Measurements from ENCODE around the gene TNPO3. TPM values are rescaled to one million over a fixed set of nuclear protein-coding genes. Genes with fewer than 3 reads are reported as not detected.

The TNPO3 gene
- total RNA-seq, 1 experiment from 2014 or later: 58.5 TPM

DNA sequence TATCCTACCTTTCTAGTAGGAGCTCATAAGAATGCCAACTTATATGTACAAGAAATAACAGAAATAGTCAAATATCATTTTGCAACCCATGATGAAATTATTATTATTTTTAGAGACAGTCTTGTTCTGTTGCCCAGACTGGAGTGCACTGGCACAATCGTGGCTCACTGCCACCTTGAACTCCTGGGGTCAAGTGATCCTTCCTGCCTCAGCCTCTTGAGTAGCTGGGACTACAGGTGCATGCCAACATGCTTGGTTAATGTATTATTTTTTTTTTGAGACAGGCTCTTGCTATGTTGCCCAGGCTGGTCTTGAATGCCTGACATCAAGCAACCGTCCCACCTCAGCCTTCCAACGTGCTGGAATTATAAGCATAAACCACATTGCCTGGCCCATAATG, 44.8 kb downstream of the TNPO3 start:
- CTCF ChIA-PET: no interaction called here
- no peaks in the 10 kb centered on the region for H3K4me1 ChIP-seq (ENCODE audit: control insufficient read depth in 1 of 2, insufficient read depth in 2 of 2, low read length in 2 of 2)
- intact Hi-C loops (cut with micrococcal nuclease): no loop called here
- no peaks in the 10 kb centered on the region for H3K9me3 ChIP-seq (ENCODE audit: control insufficient read depth in 1 of 2, insufficient read depth in 1 of 2, low read depth in 1 of 2, low read length in 2 of 2)
- POLR2A ChIA-PET: no interaction called here
- ATAC-seq (no peak), DNase-seq (ENCODE audit: low read depth, low spot score) (no peak)
- H3K4me2 ChIP-seq (ENCODE audit: low read length): no peak overlapping the region
- no peak overlapping the region for H3K4me3 ChIP-seq (replicated peaks in 1 of 2; ENCODE audit: low read depth in 1 of 2, low read length in 2 of 2)
- no peak overlapping the region for H3K27ac ChIP-seq (ENCODE audit: low read depth, low read length)
- no peak overlapping the region for H3K9ac ChIP-seq (ENCODE audit: low read length)
- BruUV-seq (replicated peaks): no TSS peak
- H3K79me2 ChIP-seq (ENCODE audit: insufficient read depth, low read length): peaks cover 77% of the 10 kb centered on the region
- RAD21 ChIA-PET (ENCODE audit: low non-redundant PET in 1 of 2, low total read pairs in 2 of 2, uncharacterized antibody in 2 of 2, unreplicated experiment in 2 of 2): no interaction called here
- no peak overlapping the region for H2AFZ ChIP-seq (ENCODE audit: low read depth, low read length, poor library complexity, severe bottlenecking)
- no peaks in the 10 kb centered on the region; the same call in 1 of the 2 replicates for H4K20me1 ChIP-seq (ENCODE audit: insufficient read depth)
- no peaks in the 10 kb centered on the region for H3K9me2 ChIP-seq (ENCODE audit: insufficient read depth)
- TF ChIP-seq, protein P1, sequence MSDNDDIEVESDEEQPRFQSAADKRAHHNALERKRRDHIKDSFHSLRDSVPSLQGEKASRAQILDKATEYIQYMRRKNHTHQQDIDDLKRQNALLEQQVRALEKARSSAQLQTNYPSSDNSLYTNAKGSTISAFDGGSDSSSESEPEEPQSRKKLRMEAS (IDR thresholded peaks at IDR 0.05): no peak
- TF ChIP-seq ZFX (IDR thresholded peaks at IDR 0.05): no peak
- TF ChIP-seq, protein P2, sequence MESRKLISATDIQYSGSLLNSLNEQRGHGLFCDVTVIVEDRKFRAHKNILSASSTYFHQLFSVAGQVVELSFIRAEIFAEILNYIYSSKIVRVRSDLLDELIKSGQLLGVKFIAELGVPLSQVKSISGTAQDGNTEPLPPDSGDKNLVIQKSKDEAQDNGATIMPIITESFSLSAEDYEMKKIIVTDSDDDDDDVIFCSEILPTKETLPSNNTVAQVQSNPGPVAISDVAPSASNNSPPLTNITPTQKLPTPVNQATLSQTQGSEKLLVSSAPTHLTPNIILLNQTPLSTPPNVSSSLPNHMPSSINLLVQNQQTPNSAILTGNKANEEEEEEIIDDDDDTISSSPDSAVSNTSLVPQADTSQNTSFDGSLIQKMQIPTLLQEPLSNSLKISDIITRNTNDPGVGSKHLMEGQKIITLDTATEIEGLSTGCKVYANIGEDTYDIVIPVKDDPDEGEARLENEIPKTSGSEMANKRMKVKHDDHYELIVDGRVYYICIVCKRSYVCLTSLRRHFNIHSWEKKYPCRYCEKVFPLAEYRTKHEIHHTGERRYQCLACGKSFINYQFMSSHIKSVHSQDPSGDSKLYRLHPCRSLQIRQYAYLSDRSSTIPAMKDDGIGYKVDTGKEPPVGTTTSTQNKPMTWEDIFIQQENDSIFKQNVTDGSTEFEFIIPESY (IDR thresholded peaks at IDR 0.05; ENCODE audit: extremely low read depth, insufficient replicate concordance, low read length): no peak
- H3K36me3 ChIP-seq (ENCODE audit: control insufficient read depth in 1 of 2, insufficient read depth in 2 of 2, low read length in 2 of 2): peaks cover 6 to 13% of the 10 kb centered on the region in 2 experiments
- no peaks in the 10 kb centered on the region for H3K27me3 ChIP-seq (ENCODE audit: insufficient read depth, low read length)

DNA sequence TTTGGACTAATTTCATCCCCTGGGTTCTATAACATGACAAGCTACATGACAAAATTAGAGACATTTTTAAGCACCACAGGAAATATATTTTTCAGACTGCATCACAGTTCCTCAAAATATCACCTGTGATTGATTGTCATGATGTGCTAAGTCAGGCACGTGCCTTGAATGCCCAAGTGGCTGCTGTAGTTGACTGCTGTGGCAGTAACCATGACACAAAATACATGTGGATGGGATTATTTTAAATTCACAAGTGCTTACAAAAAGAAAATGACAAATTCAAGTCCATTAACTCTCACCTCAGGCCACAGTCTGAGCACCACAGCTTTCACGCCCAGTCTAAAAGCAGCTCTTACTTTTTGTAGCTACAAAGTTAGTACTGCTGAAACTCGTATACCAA, 45.5 kb downstream of the TNPO3 start:
- ChIA-PET POLR2A (no interaction called here), RAD21 (ENCODE audit: low non-redundant PET in 1 of 2, low total read pairs in 2 of 2, uncharacterized antibody in 2 of 2, unreplicated experiment in 2 of 2) (no interaction called here), CTCF (no interaction called here)
- Histone ChIP-seq H3K79me2 (ENCODE audit: insufficient read depth, low read length) (peaks cover 71% of the 10 kb centered on the region), H3K27me3 (ENCODE audit: insufficient read depth, low read length) (no peaks in the 10 kb centered on the region), H3K9me2 (ENCODE audit: insufficient read depth) (no peaks in the 10 kb centered on the region), H4K20me1 (ENCODE audit: insufficient read depth) (no peaks in the 10 kb centered on the region; the same call in 1 of the 2 replicates), H3K9ac (ENCODE audit: low read length) (no peak overlapping the region), H2AFZ (ENCODE audit: low read depth, low read length, poor library complexity, severe bottlenecking) (no peak overlapping the region), H3K4me2 (ENCODE audit: low read length) (no peak overlapping the region), H3K4me1 (ENCODE audit: control insufficient read depth in 1 of 2, insufficient read depth in 2 of 2, low read length in 2 of 2) (no peaks in the 10 kb centered on the region), H3K27ac (ENCODE audit: low read depth, low read length) (no peak overlapping the region), H3K4me3 (replicated peaks in 1 of 2; ENCODE audit: low read depth in 1 of 2, low read length in 2 of 2) (no peak overlapping the region), H3K36me3 (ENCODE audit: control insufficient read depth in 1 of 2, insufficient read depth in 2 of 2, low read length in 2 of 2) (peaks cover 4 to 7% of the 10 kb centered on the region in 2 experiments; a peak in 3 of 4 replicates), H3K9me3 (ENCODE audit: control insufficient read depth in 1 of 2, insufficient read depth in 1 of 2, low read depth in 1 of 2, low read length in 2 of 2) (no peaks in the 10 kb centered on the region)
- TF ChIP-seq, protein P3, sequence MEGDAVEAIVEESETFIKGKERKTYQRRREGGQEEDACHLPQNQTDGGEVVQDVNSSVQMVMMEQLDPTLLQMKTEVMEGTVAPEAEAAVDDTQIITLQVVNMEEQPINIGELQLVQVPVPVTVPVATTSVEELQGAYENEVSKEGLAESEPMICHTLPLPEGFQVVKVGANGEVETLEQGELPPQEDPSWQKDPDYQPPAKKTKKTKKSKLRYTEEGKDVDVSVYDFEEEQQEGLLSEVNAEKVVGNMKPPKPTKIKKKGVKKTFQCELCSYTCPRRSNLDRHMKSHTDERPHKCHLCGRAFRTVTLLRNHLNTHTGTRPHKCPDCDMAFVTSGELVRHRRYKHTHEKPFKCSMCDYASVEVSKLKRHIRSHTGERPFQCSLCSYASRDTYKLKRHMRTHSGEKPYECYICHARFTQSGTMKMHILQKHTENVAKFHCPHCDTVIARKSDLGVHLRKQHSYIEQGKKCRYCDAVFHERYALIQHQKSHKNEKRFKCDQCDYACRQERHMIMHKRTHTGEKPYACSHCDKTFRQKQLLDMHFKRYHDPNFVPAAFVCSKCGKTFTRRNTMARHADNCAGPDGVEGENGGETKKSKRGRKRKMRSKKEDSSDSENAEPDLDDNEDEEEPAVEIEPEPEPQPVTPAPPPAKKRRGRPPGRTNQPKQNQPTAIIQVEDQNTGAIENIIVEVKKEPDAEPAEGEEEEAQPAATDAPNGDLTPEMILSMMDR (IDR thresholded peaks at IDR 0.05 in 2 of 3, conservative IDR thresholded peaks at IDR 0.05 in 1 of 3; ENCODE audit: borderline replicate concordance in 1 of 3, insufficient read depth in 1 of 3, low read depth in 2 of 3, low read length in 2 of 3): no peak
- TF ChIP-seq POLR2AphosphoS5 (IDR thresholded peaks at IDR 0.05; ENCODE audit: low read depth, low read length) (no peak), EZH2phosphoT487 (IDR thresholded peaks at IDR 0.05; ENCODE audit: borderline replicate concordance) (no peak), ZNF274 (IDR thresholded peaks at IDR 0.05; ENCODE audit: low read depth, low read length) (no peak), JUND (IDR thresholded peaks at IDR 0.05) (no peak), CBX3 (IDR thresholded peaks at IDR 0.05; ENCODE audit: low read depth) (no peak), ELF1 (IDR thresholded peaks at IDR 0.05; ENCODE audit: borderline replicate concordance, low read depth) (no peak), RAD21 (IDR thresholded peaks at IDR 0.05; ENCODE audit: low read depth) (no peak), FOSL1 (IDR thresholded peaks at IDR 0.05; ENCODE audit: low read depth) (no peak), EZH2 (IDR thresholded peaks at IDR 0.05) (no peak), EGR1 (IDR thresholded peaks at IDR 0.05; ENCODE audit: low read depth) (no peak), YY1 (IDR thresholded peaks at IDR 0.05; ENCODE audit: extremely low read depth, insufficient replicate concordance, low read depth, low read length) (no peak)
- TF ChIP-seq, protein P4, sequence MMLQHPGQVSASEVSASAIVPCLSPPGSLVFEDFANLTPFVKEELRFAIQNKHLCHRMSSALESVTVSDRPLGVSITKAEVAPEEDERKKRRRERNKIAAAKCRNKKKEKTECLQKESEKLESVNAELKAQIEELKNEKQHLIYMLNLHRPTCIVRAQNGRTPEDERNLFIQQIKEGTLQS (IDR thresholded peaks at IDR 0.05): no peak
- intact Hi-C loops (cut with micrococcal nuclease): no loop called here
- ATAC-seq (no peak), DNase-seq (ENCODE audit: low read depth, low spot score) (no peak)
- no TSS peak for BruUV-seq (replicated peaks)
